HUDEP-2 (cell line): Measurements from ENCODE around the gene PTPRN2.

Experiments
- DNase-seq, 76 experiments: peaks; one replicate each; lab custom pipeline; 2025; ENCODE audit not compliant: unreplicated experiment in 76 of 76; lab: John Stamatoyannopoulos, UW

Gene PTPRN2

DNA sequence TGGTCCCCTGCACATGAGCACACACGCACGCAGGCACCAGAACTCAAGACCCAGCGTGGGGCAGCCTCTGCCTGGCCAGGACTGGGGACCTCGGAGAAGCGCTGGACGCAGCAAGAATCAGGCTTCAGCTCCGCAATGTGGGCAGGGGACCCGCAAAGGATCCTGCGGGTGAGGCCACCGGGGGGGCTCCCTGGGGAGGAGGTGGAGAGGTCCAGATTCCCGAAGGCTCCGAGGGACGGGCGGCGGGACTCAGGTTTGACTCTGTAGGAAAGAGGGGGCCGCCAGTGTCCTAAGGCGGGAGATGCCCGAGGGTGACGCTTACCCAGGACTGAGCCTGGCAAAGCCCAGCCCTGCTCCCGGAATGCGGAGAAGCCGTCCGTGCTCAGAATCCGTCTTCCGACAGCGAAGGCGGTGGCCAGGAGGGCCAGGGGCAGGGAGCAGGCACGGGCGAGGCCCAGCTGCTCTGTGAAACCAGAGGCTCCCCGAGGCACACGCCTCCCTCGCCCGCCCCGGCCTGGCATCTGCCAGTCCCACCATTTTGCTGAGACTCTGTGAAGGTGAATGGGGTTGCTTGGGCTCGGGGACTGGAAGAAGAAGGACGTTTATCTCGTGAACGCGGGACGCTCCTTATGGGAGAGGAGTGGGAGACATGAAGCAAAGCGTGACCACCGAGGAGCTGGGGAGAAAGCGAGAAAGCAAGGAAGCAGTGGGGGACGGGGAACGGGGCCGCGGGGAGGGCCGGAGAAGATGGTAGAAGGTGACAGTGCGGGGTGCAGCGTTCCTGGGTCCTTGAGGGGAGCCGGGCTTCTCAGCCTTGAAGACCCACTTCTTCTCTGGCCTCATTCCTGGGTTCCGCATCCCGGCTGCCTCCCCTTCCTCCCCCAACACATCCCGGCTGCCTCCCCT lies 489.2 kb downstream of the PTPRN2 start:
- no peak for DNase-seq

DNA sequence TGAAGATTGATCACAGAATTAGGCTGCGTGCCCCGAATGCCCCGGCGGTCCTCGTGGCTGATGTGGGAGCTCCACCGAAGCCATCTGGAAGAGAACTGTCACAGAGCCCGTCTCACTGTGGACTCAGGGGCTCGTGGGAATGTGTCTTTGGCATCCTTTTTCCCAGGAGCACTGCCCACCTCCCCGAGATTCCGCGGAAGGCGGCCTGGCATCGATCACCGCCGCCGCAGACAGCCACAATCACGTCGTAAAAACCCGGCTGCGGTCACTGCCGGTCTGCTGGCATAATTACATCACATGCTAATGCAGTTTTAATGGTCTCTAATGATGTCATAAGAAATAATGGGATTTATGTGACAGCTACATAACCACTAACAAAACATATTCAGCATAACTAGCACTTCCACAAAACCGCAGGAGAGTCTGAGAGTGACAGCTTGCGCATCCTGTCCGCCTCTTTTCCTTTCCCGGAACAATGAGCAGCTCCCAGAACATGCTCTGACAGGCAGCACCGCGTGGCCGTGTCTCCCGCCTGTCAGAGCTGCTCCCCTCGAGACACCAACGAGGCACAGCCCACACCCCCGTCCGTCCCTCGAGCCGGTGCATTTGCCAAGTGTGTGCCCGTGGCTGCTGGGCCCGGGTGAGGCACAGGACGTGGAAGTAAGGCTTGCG lies 490.0 kb downstream of the PTPRN2 start:
- DNase-seq = no peak

DNA sequence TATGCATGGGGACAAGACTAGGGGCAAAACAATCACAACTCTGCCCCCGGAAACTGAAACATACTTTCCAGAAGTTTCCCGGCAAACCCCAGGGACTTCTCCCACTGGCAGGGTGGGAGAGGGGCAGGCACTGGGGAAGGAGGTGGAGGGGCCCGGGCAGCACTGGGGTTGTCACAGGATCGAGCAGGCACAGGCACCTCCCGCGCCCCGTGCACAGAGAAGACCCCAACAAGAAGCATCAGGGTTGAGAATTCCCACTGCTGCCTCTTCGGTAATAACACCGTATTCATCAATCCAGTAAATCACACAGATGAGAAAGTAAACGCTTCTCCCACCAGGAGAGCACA lies 490.5 kb downstream of the PTPRN2 start:
- no peak for DNase-seq

DNA sequence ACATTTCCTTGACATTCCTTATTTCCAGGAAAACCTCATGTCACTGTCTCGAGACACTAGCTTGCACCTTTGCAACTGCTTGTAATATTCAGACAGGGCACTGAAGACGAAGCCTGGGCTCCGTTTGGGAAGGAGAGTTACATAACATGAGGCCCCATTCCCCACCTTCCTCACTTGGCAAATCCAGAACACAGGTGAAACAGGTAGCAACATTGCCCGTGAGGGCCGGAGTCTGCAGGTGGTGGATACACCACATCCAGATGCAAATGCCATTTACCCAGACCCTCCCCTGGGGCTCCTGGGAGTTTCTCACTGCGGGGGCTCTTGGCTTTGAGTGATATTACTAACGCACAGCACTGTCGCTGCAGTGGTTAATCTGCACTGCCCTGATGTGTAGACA lies 491.0 kb downstream of the PTPRN2 start:
- no peak for DNase-seq

DNA sequence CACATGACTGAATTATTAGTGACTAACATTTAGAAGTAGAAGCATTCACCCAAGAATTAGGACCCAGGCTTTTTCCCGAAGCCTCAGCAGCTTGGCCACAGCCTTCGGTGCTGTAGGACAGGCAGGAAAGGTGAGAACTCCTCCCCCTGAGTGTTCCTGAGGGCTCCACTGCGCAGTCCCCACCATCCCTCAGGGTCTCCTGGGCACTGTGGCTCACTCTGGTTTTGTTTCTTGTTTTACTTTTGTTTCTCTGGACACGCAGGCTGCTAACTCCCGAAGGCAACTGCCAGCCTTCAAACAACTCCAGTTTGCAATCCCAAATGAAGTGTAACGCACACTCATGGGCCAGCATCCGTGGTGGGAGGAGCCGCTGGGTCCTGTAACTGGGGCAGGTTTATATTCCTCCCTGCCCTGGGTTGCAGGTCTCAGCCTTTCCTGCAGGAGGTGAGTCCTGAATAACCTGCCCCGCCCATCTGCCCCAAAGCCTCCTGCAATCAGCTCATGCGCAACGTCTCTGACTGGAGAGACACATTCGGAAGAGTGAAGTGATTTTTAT lies 492.9 kb downstream of the PTPRN2 start:
- no peak for DNase-seq

DNA sequence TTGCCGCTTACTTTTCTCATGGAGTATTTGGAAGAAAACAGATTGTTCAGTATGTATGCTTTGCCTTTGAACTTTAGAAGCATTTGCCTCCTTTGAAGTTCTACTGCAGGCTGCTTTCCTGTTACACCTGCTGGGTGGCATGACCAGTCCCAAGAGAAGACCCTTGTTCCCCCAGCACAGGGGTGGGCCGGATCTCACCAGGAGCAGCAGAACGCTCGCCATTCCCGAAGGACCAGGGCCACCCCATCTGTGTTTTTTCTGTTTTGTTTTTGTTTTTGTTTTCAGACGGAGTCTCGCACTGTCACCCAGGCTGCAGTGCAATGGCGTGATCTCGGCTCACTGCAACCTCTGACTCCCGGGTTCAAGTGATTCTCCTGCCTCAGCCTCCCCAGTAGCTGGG lies 493.6 kb downstream of the PTPRN2 start:
- no peak for DNase-seq

DNA sequence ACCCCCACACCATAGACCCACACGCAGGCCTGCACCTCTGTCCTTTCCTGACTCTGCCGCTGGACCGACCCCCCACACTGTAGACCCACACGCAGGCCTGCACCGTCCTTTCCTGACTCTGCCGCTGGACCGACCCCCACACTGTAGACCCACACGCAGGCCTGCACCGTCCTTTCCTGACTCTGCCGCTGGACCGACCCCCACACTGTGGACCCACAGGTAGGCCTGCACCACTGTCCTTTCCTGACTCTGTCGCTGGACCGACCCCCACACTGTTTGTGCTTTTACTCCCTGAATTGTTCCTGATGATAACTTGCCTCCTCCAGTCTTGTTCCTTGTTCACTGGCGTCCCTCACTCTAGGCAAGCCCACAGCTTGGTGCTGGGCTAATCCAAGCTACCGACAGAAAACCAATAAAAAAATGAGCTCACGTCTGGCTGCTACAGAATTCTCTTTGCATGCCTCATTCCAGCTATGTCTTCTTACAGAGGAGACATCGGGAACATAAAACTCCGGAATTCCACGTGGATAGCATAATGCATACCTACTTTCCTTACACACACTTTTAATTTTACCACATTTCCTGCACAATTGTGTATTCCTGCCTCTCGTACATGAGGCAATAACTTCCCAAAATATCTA lies 494.3 kb downstream of the PTPRN2 start:
- DNase-seq = no peak

DNA sequence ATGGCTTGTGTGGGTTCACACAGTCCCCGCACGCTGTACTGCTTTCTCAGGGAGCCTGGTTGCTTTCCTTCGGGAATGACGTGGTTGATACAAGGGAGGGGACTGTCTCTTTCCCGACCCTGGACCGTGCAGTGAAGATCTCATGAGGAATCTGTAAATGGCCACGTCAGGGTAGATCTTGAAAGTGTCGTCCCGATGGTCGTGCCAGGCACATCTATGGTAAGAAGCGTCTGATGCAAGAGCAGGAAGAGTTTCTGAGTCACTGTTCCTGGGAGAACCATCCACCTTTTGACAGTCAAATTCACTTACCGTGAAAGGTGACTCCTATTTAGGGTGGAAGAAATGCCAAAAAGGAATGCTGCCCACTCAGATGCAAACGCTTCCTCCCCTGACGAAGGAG lies 500.4 kb downstream of the PTPRN2 start:
- DNase-seq = no peak

DNA sequence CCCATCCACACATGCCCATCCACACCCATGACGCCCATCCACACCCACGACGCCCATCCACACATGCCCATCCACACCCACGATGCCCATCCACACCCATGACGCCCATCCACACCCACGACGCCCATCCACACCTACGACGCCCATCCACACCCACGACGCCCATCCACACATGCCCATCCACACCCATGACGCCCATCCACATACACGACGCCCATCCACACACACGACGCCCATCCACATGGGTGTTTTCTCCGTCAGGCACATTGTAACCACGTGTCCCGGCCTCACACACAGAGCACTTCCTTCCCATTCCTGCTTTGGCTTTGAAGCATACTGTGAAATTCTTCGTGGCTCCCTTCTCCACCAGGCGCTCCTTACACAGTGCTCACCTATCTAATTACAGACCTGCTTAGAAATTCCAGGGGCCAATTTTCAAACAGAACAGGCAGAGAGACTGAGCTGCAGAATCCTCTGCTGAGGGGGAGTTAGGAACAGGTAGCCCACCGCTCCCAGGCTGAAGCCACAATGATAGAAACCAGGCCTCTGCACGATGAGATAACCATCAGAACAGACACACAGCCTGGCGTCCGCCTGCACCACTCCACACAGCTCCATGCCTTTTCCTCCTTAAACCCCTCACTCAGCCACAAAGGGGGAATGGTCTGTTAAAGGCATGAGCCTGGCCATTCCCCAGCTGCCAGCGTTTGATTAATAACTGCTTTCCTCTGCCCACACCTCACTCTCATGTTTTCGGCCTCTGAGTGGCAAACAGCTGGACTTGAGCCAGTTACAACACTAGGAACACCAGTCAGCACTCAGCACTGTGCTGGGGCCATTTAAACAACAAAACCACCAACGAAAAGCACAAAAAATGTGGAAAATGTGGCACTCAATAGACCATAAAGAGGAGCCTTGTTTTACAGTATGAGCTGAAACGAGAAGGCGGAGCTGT lies 501.6 kb downstream of the PTPRN2 start:
- DNase-seq = no peak

DNA sequence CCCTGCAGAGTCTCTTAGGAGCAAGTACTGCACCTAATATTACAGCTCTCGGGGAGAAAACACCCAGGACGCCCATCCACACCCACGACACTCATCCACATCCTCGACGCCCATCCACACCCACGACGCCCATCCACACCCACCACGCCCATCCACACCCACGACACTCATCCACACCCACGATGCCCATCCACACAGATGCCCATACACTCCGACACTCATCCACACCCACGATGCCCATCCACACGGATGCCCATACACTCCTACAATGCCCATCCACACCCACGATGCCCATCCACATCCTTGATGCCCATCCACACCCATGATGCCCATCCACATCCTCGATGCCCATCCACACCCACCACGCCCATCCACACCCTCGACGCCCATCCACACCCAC lies 503.1 kb downstream of the PTPRN2 start:
- no peak for DNase-seq

DNA sequence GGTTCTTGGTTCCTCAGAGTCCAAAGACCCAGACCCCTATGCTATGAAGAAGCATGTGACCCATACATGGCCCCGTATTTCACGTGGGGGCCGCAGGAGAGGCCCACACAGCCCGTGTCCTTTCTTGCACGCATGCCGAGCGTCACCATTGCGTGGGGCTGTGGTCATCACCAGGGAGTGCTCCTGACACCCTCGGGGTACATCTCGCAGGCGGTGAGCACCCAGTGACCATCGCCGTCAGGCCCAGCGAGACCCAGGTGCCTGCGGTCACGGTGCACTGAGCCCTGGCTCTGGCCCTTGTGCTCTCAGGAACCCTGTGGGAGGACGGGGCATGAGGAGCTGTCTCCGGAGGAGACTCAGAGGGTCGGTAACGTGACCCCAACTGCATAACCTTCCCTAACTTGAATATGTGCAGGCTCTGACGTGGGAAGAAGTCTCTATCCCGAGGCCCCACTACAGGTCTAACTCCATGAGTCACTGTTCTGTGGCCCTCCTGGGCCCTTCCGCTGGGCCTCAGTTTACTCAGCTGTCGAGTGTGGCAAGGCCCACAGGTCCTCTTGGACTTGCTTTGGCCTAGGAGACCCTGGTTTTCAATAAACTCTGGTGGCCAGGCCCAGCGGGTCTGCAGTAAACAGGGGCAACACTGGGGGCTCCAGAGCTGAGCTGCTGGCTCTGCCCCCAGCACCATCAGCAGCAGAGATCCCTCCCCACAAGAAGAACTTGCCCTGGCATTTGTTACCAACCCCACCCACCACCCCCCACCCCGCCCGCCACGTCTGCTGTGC lies 503.9 kb downstream of the PTPRN2 start:
- no peak for DNase-seq

DNA sequence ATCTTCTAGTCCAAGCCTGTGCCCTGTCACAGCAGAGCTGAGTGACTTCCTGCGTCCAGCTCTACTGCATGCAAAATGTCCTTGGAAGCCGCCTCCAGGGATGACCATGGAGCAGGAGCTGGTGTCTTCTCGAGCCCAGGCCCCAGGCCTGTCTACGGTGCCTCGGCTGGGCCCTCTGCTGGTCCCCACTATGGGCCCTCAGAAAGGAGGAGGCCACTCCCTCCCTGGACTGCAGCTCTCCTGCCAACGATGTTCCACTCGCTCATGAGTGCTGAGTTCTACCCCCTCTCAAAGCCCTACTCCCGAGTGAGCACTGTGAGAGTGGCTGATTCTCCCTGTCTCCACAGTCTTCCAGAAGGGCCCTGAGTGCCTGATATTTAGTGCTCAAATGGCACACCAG lies 504.9 kb downstream of the PTPRN2 start:
- DNase-seq = no peak

DNA sequence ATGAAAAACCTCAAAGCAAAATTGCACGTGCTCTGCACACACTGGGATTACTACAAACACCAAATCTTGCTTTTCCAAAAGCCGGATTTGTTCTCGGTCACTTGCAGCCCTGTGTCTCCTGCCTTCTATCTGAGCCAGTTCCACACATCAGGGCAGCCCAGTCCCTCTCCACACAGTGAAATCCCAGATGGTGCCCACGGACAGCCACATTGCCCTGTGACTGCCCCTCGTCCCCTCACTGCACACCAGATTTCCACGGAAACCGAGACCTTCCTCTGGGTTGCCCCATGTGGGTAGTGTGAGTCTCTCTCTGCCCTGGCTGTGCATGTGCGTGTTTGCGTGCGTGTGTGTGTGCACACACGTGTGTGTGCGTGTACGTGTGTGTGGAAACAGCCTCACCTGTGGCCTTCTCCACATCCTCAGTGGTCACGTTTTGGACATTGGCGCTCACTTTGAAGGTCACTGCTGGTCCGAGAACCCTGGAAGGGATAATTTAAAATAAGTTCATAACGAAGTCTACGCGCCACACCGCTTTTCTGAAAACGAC lies 506.7 kb downstream of the PTPRN2 start:
- DNase-seq = no peak

DNA sequence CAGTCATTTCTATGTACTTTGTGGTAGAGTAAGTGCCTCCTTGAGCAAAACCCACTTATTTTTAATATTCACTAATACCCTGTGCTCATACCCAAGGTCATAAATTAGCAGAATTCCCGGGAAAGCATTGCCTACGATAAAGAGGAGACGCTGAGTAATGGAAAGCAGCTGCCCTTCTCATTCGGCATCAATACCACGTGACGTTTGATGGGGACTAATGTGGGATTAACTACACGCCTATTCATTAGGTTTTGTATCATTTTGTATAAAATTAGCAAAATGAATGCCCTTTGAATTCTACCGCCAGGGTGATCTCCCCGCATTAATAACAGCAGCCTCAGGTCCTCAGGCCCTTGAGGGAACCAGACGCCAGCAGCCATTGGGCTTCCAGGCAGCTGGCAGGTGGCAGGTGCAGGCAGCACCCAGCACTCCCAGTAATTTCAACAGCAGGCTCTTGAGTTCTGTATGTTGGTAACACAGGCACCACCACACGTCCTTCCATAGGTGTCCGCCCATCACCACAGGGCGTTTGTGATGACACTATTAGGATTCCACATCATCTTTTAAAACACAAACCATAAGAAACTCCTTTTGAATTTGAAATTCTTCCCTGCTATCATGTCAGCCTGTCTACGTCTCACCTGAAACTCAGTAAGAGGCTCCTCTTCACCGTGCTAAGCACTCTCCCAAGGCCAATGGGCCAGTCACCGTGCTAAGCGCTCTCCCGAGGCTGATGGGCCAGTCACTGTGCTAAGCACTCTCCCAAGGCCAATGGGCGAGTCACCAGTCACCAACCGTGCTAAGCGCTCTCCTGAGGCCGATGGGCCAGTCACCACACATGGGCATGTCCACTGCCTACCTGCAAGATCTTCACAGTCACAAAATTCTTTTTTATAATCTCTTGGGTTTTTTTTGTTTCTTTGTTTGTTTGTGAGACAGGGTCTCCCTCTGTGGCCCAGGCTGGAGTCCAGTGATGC lies 509.4 kb downstream of the PTPRN2 start:
- no peak for DNase-seq

DNA sequence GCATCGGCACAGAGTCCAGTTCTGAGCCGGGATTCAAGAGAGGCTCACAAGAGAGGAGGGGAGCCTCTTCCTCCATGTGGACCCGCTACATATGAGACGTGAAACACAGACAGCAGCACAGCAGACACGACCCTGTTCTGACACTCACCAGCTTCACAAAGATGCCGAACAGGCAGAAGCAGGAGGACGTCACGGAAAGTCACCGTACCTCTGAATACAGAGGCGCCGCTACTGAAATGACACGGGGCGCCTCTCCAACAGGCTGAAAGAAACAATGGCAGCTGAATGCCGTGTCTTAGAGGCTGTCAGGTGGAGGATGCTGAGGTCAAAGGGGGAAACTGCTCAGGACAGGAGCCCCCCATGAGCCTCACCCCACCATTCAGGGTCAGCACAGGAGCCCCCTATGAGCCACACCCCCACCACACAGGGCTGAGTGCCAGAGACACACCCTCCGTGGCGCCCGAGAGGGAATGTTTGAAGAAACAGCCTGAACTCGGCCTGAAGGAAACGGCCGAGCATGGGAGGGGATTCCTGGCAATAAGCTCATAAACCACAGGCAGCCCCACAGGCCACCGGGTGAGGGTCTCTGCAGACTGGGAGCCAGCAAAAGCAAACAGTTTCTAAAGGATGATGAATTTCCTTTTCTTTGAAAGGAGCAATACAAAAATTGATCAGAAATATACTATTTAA lies 510.3 kb downstream of the PTPRN2 start:
- DNase-seq = no peak

DNA sequence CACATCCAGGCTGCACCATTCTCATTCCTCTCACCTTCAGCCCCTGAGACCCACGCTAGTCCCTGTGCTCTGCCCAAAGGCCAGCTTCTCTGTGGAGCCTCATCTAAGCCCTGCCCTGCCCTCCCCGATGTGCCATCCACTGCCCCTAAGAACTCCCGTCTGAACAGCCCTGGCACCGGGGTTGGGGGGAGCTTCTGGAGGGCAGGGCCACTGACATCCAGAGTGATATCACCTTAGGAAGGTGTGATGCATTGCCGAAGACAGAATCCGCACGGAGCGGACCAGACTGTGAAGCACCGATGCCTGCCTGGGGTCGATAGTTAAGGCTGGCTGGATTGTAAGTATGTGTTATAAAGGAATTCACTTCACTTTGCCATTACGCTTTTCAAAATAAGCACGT lies 511.0 kb downstream of the PTPRN2 start:
- DNase-seq = no peak

DNA sequence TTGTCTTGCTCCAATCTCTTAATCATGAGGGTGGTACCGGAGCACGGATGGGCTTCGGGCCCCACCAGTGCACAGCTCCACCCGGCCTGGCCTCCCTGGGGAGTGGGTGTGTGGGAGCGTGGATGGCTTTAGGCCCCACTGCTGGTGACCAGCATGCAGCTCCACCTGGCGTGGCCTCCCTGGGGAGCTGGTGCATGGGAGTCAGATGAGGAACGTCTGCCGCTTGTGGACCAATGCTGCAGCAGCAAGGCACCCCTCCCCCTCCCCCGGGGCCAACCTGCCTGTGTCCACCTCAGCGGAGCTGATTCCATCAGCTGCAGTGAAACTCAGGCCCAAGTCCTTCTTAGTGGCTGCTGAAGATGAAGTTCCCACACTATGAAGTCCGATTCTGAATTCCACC lies 511.4 kb downstream of the PTPRN2 start:
- no peak for DNase-seq

DNA sequence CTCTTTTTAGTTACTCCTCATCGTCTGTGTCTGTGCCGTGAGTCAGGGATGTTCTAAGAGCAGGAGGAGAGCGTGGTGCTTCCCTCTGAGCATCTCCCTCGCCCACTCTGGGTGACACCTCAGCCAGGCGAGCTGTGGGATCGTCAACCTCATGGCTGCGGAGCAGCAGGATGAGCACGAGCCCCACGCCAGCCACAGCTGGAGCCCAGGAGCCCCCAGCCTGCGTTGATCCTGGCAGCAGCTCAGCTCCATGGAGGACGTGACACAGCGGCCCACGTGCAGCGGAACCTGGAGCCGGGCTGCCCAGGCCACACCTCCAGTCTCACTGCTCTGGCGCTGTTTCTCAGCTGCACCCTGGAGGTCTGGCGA lies 512.0 kb downstream of the PTPRN2 start:
- no peak for DNase-seq
